Stimulated activated CD8-positive, alpha-beta memory T cell treated with anti-CD3 and anti-CD28 coated beads, Interleukin-4, amount 100 ng/mL, for 24 hours (primary cell): Measurements from ENCODE around the gene KCTD5.

Experiments used
- DNase-seq: peaks from one replicate; pipeline ENCODE4 v3.0.0-alpha.2; 2020; ENCODE audit warnings: low read depth

Gene KCTD5

DNA sequence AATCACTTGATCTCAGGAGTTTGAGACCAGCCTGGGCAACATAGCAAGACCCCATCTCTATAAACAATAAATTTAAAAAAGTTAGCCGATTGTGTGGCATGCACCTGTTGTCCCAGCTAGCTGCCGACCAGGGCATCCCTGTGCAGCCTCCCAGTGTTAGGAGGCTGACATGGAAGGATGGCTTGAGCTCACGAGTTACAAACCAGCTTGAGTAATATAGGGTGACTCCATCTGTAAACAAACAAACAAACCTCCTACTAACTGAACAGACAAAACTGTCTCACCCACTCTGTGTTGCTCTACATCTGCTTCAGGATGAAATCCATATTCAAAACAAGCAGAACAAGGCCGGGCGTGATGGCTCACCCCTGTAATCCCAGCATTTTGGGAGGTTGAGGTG is 44.6 kb downstream of the KCTD5 start:
- DNase-seq = no peak

DNA sequence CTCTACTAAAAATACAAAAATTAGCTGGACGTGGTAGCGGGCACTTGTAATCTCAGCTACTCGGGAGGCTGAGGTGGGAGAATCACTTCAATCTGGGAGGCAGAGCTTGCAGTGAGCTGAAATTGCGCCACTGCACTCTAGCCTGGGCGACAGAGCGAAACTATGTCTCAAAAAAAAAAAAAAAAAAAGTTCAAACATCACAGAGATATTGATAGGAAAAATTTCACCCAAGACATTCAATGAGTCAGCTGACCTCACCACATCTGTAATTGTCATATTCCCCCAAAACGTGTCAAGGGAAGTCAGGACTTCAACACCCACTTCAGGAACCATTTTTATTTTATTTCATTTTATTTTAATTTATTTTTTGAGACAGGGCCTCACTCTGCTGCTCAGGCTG is 45.7 kb downstream of the KCTD5 start:
- DNase-seq = no peak

DNA sequence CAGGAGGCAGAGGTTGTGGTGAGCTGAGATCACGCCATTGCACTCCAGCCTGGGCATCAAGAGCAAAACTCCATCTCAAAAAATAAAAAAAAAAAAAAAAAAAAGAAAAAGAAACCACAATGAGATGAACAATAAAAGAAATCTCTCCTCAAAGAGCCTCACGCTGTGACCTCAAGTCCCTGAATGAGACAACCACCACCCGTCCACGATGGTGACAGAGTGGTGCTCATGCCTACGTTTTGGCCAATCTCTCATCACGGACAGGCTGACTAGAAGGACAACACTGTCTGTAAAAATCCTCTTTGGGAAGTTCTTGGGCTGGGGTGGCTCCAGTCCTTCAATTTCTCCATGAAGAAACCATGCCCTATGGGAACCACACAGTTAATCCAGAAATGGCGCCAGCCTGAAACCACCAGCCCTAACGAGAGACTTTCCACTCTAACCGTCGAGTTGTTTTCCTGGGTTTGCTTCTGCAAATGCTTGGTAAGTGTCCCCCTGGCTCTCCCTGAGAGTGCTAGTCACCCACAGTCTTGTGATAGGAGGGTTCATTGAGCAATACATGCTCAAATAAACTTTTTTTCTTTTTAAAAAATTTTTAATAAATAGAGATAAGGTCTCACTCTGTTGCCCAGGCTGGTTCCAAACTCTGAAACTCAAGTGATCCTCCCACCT is 52.7 kb downstream of the KCTD5 start:
- DNase-seq = no peak

DNA sequence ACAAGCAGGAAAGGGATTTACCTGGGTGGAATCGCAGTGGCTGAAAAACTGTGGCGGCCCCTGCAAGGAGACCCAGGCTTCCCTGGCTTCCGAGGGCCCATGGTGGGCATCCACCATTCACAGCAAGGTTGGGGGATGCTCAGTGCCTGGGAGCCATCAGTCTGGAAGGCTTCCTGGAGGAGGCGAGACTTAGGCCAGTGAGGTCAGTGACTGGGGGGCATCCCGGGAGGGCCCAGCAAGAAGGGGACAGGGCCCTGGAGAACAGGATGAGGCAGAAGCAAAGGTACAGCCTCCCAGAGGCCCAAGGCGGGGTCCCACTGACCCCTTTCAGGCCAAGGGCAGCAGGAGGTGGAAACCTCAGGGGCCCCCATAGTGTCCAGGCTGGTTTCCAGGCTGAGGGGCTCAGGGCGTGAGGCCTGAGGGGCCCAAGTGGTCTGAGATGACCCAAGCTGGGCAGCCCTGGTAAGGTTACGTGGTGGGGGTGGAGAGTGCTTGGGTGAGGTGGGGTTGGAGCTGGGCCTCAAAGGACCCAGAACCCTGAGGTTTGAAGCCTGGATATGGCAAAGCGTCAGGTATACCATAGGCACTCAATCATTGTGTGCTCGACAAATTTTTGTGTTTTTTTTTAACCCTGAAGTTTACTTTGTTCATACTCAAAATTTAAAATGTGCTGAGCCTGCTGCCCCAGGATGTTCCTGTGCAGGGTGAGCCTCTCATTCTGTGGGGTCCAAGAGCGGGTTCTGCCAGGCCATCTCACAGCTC is 54.3 kb downstream of the KCTD5 start:
- DNase-seq = no peak

DNA sequence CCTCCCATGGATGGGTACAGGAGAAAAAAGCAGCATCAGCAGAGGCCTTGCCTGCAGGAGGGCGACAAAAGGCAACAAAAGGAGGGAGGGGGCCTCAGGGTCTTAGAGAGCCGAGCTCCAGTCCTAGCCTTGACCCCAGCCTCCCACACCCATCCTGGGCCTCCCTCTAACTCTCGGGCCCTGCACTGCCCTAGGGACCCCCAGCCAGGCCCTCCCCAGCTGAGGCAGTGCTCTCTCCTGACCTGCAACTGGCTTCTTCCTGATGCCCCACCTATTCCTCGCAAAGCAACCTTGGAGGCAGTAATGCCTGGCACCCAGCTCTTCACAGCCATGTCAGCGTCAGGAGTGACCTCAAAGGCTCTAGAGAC is 54.9 kb downstream of the KCTD5 start:
- DNase-seq = no peak

DNA sequence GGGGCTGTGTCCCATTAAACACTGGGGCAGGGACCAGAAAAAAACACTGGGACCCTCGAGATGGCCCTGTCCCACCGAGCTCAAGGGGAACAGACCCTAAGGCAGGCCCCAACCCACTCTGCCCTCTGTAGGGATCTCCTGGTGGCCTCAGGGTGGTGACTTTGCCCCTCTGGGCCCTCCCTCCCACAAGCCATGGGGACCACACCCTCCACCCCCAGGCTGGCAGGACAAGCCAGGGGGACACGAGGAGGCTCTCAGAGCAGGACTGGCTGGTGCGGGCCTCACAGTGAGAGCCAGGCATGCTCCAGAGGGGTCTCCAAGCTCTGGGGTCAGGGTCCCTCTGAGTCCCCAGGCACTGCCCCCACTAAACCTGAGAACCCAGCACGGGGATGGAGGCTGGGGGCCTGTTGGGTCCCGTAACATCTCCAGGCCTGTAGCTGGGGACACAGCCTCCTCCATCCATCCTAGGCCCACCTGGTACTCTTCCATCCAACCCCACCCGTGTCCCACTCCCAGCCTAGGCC is 55.6 kb downstream of the KCTD5 start:
- no peak for DNase-seq

DNA sequence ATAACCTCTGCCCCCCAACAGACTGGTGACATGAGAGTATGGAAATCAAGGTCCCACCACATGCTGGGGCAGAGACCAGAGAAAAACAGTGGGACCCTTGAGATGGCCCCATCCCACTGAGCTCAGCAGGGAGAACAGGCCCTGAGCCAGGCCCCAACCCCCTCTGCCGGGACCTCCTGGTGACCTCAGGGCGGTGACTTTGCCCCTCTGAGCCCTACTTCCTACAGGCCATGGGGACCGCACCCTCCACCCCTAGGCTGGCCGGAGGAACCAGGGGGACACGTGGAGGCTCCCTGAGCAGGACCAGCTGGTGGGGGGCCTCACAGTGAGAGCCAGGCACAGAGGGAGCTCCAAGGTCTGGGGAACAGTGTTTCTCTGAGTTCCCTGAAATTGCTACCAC is 56.3 kb downstream of the KCTD5 start:
- no peak for DNase-seq

DNA sequence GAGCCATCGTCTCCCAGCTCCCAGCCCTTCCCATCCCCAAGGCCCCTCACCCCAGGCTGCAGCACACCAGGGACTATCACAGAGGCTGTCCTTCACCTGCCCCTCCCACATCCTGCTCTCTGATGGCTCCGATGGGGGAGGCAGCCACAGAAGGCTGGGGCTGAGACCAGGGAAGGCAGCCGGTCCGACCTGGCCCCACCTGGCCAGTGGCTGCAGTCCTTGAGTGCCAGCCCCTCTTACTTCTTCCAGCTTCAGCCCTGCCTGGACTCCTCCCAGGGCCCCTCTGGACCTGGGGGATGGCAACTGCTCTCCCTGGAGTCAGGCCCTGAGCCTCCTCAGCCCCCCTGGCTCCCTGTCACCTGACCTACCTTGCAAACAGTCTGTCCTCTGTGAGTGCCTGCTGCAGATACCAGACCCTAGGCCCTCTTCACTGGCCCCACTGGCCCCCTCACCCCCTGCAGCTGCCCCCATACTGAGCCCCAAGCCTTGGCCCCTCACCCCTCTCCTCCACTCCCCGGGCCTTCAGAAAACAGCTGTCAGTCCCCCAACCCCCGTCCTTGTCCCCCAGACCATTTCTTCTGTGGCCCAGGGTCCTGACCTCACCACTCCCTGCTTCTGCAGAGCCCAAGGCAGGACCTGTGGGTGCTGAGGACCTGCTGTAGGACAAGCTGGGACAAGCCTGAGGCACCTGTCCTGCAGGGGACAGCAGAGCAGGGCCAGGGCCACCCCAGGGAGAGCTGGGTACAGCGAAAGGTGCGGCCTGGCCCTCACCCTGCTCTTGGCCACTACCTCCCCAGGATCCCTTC is 57.5 kb downstream of the KCTD5 start:
- DNase-seq = no peak

DNA sequence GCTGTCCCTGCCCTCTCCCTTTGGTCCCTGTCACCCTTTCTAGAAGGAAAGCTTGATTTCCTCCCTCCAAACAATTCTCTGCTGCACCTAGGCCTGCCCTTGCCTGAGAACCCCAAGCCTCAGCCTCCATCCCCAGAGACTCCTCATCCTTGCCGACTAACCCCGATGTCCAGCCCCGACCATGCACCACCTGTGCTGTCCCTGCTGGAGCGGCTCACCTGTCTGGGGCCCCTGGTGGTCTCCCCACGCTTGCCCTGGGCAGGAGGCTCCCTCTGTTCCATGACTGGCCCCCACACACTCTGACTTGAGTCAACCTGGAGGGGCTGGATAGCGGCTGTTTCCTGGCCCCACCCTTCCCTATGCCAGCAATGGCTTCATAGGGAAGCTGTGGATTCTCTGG is 58.2 kb downstream of the KCTD5 start:
- no peak for DNase-seq

DNA sequence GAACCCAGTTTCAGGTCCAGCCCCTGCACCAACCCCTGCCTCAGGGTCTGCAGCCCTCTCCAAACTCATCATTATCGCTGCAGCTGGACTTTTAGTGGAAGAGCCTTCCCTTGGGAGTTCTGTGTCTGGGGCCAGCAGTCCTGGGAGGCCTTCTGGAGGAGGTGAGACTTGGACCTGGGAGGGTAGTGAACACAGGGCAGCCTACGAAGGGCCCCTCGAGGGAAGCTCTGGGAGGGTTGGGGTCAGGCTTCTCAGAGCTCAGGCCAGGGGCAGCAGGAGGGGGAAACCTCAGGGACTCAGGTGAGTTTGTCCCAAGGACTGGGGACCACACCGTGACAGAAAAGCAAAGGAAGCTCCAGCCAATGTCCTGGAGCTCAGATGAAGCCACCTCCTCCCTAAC is 58.8 kb downstream of the KCTD5 start:
- no peak for DNase-seq

DNA sequence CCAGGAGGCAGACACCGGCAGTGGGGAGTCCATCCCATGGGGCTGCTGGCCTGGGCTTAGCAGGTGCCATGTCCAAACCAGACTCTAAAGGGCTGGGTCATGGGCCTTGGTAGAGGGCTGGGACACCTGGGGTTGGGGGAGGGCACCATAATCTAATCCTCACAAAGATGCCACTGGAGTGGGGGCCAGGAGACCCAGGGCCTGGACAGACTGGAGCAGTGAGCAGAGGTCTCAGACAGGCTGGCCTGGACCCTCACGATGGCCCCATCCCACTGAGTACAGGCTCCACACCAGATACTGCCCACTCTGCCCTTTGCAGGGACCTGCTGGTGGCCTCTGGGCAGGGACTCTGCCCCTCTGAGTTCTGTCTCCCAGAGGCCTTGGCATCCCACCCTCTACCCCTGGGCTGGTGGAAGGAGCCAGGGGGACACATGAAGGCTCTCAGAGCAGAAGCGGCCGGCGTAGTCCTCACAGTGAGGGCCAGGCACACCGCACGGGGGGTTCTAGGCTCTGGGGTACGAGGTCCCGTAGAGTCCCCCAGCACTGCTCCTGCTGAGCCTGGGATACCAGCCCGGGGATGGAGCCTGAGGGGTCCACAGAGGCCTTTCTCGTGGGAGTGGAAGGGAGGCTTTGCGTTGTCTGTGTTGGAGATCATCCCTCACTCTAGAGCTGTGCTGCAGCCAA is 60.1 kb downstream of the KCTD5 start:
- DNase-seq = no peak

DNA sequence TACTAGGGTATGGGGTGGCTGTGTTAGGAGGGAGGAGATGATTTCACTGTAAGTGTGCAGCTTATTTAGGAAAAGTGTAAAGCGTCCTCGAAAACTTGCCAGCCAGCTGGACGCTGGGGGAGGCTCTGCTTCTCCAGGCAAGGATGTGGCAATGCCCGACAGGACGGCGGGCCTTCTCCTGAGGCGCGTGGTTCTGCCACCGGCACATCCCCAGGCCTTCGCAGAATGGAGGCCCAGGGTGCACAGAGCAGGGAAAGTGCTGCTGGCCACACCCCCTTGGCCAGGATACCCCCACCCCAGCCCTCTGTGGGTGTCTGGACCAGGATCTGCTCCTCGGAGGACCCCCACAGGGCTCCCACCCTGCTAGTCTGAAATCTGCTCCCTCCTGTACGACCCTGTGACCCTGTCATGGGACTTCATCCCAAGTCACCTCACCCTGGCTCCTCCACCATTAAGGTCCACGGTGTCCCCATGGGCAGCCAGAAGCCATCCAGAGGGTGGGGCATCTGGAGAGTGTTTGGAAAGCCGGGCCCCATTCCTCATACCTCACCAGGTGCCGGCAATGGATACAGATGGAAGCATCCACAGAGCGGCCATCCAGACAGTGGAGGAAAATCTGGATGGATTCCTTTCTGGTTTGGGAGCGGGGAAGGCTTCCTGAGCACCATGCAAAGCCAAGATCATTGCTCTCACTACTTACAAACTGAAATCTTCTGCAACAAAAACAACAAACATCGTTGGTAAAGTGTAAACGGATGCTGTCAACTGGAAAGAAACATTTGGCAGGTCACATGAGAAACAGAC is 60.9 kb downstream of the KCTD5 start:
- no peak for DNase-seq

DNA sequence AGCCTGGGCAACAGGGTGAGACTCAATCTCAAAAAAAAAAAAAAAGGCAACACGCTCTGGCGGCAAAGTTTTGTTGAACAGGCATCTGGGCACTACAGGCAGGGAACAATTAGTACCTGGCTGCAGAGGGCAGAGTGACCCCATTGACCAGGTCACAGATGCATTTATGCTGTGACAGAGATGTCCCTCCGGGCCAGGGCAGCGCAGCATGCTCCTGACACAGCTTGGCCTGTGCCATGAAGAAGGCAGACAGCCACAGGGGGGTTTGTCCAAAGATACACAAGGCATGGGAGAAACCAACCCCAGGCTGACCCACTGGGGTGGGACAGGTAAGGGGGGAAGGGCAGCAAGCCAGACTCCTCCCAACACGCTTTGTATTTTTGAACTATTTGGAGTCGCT is 62.4 kb downstream of the KCTD5 start:
- no peak for DNase-seq

DNA sequence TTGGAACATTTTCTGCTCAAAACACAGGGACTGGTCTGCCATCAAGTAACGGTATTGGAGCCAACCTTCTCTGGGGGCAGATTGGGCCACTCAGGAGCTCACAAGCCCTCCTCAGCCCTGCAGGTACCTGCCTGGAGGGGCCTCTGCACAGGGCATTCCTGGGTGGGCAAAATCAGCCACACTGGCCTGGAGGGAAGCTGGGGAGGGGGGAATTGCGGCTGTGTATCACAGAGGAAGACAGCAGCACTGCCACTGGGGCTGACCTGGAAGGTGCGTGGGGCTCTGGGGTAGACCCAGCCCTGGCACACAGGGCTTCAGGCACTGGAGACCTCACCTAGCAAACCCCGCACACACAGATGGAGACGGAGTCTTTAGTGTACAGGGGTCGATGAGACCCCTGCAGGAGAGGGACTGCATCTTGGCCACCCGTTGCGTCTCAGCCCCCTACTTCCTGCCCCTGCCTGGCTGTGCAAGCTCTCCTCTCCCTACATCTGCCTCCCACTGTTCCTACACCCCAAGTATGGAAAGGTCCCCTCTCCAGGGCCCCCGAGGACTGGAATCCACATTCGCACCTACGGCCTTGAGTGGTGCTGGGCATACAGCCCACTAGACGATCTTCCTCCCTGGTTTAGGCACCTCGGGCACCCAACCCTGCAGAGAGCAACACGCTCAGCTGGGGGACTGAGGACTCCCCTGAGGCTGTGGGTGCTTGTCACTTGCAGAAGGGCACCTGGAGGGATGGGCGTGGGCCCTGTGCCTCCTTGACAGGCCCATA is 63.0 kb downstream of the KCTD5 start:
- DNase-seq = no peak

DNA sequence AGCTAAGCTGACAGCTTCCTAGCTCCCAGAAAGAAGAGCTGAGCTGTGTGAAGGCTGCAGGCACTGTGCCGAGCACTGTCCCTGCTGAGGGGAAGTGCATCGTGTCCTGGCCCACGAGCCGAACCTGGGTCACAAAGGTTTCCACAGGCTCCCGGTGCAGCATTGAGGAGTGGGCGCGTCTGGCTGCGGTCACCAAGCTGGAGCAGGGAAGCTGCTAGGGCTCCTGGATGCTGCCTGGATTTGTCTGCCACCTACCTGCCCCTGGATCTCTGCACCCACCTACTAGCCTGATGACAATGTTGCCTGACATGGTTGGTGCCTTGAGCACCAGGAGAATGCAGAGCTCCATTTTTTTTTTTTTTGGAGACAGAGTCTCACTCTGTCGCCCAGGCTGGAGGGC is 63.6 kb downstream of the KCTD5 start:
- DNase-seq = no peak

DNA sequence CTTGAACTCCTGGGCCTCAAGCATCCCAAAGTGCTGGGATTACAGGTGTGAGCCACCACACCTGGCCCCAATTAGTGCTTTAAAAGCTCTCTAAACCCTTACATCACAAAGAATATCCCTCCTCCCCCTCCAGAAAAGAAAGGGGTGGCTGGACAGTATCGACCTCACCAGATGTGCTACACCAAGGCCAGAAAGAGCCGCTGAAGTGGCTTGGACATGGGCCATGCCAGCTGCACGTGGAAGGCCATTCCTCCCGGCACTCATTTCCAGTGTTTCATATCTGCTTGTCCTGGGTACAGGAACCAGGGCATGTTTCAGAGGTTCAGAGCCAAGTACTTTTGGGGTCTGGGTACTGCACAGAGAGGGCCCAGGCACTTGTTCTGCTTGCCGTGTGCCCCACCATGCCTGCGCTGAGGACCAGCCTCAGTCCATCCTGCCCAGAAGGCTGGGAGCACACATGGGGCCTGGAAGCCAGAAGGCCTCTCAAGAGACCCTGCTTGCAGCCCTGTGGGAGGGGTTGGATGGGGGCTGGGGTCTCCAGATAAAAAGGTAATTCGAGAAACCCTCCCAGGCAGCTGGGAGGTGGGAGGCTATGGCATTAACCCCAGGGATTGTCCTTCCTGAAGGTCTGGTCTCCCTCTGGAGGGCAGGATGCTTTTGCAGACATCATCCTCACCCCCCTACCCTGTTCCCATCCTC is 66.6 kb downstream of the KCTD5 start:
- no peak for DNase-seq

DNA sequence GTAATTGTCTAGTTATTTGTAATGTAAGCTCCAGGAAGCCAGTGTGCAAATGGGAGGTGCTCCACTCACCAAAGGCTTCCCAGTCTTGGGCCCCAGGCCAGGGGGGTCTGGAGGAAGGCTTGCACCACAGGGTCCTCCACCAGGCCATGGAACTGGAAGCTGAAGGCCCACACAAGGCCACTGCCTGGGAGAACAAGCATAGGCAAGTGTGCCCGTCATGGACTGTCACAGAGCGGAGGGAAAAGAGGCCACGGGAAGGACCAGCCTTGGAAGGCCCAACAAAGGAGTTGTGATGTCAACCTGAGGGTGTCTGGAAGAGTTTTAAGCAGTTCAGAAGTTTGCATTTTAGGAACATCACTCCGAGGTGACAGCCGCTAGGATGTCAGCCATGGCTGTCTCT is 67.2 kb downstream of the KCTD5 start:
- DNase-seq = no peak

DNA sequence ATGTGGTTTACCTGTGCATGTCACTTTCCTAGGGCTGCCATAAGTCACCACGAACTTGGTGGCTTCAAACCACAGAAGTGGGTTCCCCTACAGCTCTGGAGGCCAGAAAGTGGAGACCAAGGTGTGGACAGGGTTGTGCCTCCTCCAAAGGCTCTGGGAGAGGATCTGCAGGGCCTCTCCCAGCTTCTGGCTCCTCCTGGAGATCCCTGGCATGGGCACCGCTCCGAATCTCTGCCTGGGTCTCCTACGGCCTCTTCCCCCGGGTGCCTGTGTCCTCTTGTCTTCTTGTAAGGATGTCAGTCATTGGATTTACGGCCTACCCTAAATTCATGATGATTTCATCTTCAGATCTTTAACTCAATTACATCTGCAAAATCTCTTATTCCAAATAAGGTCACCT is 67.6 kb downstream of the KCTD5 start:
- no peak for DNase-seq

DNA sequence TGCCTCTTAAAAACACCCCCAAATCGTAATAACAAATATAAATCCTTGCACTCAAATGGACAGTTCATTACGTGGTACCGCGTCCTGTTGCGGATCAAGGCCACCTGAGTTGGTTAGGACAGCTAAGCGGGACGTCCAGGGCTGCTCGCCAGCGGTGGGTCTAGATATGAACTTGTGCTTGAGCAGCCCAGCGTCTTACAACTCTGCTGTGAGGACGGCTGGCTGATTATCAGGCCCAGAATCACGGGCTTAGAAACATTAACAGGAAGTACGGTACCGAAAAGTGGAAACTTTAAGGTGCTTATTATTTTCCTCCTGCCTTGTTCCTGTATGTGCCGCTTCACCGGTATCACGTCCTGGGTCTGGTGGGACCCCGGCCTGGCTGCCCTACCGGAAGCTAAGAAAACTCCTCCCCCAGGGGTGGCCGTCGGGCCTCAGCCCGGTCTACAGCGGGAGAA is 69.3 kb downstream of the KCTD5 start:
- DNase-seq = no peak
